Measurements from ENCODE around the gene CDKN2AIPNL. TPM values are rescaled to one million over a fixed set of nuclear protein-coding genes. Genes with fewer than 3 reads are reported as not detected.
"Not testable (repeated sequence)": the region's sequence is repeated elsewhere in the genome, so short reads cannot be mapped to it uniquely, and the experiment has no call there.

Gene CDKN2AIPNL
- total RNA-seq, 1 experiment from 2014 or later: 35.3 TPM

DNA sequence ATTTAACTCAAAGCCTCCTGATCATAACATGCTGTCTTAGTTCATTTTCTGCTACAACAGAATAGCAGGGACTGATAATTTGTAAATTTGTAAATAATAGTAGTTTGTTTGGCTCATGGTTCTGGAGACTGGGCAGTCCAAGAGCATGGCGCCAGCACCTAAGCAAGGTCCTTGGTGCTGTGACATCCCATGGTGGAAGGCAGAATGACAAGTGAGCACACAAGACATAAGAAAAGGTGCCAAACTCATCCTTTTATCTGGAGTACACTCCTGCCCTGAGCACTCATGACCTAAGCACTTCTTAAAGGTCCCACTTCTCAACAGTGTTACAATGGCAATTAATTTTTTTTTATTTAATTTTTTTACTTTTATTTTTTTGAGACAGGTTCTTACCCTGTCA lies 24.2 kb downstream of the CDKN2AIPNL start:
- no peaks in the 10 kb centered on the region for H3K27me3 ChIP-seq (ENCODE audit: insufficient read depth, low read depth)
- no peaks in the 10 kb centered on the region for H3K9me3 ChIP-seq (ENCODE audit: insufficient read depth, low read depth)
- no peak overlapping the region for H3K27ac ChIP-seq
- H4K20me1 ChIP-seq (ENCODE audit: insufficient read depth): peaks cover 21% of the 10 kb centered on the region
- POLR2A ChIA-PET (ENCODE audit: unreplicated experiment): no interaction called here
- H3K79me2 ChIP-seq (ENCODE audit: low read depth): no peaks in the 10 kb centered on the region
- H2AFZ ChIP-seq: no peak overlapping the region
- peaks cover 54% of the 10 kb centered on the region for H3K36me3 ChIP-seq (ENCODE audit: low read depth)
- H3F3A ChIP-seq (ENCODE audit: insufficient read depth, low read depth): peaks cover 13% of the 10 kb centered on the region
- TF ChIP-seq CTCF (conservative IDR thresholded peaks at IDR 0.05) (no peak), EZH2 (IDR thresholded peaks at IDR 0.05; ENCODE audit: low read depth) (no peak)
- H3K4me1 ChIP-seq (replicated peaks; ENCODE audit: insufficient read depth): no peaks in the 10 kb centered on the region
- intact Hi-C loops (cut with micrococcal nuclease; ENCODE audit: unreplicated experiment): no loop called here
- CTCF ChIA-PET: no interaction called here
- no peak overlapping the region for H3K4me3 ChIP-seq
- BruUV-seq (replicated peaks): no TSS peak
- H3K4me2 ChIP-seq: no peak overlapping the region
- no peak for DNase-seq
- no peaks in the 10 kb centered on the region for H3K9me2 ChIP-seq (ENCODE audit: insufficient read depth)

- no peak overlapping the region for H3K4me2 ChIP-seq
Observed at GRCh38 chr5:134383980-134384697, 27.5 kb downstream of the CDKN2AIPNL start.

DNA sequence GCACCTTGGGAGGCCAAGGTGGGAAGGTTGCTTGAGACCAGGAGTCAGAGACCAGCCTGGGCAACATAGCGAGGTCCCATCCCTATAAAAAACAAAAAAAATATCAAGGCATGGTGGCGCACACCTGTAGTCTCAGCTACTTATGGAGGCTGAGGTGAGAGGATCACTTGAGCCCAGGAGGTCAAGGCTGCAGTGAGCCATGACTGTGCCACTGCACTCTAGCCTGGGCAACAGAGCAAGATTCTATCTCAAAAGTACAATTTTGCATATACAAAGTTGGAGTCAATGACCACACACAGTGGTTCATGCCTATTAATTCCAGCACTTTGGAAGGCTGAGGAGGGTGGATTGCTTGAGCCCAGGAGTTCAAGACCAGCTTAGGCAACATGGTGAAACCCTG lies 29.5 kb downstream of the CDKN2AIPNL start:
- H3K9me3 ChIP-seq (ENCODE audit: insufficient read depth, low read depth); intact Hi-C loops (cut with micrococcal nuclease; ENCODE audit: unreplicated experiment); H2AFZ ChIP-seq; H3K4me3 ChIP-seq; CTCF ChIA-PET; H3K4me1 ChIP-seq (replicated peaks; ENCODE audit: insufficient read depth); BruUV-seq (replicated peaks); DNase-seq; H3K4me2 ChIP-seq; H3K9me2 ChIP-seq (ENCODE audit: insufficient read depth); H3F3A ChIP-seq (ENCODE audit: insufficient read depth, low read depth); H3K27ac ChIP-seq; H3K27me3 ChIP-seq (ENCODE audit: insufficient read depth, low read depth): not testable (repeated sequence)
- Histone ChIP-seq H3K36me3 (ENCODE audit: low read depth) (peaks cover 43% of the 10 kb centered on the region), H3K79me2 (ENCODE audit: low read depth) (peaks cover 10% of the 10 kb centered on the region), H4K20me1 (ENCODE audit: insufficient read depth) (peaks cover 23% of the 10 kb centered on the region; the same call in 1 of the 2 replicates)
- POLR2A ChIA-PET (ENCODE audit: unreplicated experiment): interaction anchor here (0.7 to 1.0 kb wide), 2 partner anchors 9 to 10 kb away, joined by 3 read pairs; no protein-coding TSS in a partner anchor

More at GRCh38 chr5:134383980-134384697, 27.5 kb downstream of the CDKN2AIPNL start:
- no TSS peak for BruUV-seq (replicated peaks)
- H3K27ac ChIP-seq: no peak overlapping the region
- H3K27me3 ChIP-seq (ENCODE audit: insufficient read depth, low read depth): no peaks in the 10 kb centered on the region
- ChIA-PET CTCF (no interaction called here), POLR2A (ENCODE audit: unreplicated experiment) (interaction anchor here (0.7 kb wide), 1 partner anchor 657 kb away, joined by 4 read pairs; no protein-coding TSS in a partner anchor)
- no peaks in the 10 kb centered on the region for H3K79me2 ChIP-seq (ENCODE audit: low read depth)
- no peaks in the 10 kb centered on the region for H3K9me2 ChIP-seq (ENCODE audit: insufficient read depth)
- peaks cover 16% of the 10 kb centered on the region; the same call in 1 of the 2 replicates for H4K20me1 ChIP-seq (ENCODE audit: insufficient read depth)
- intact Hi-C loops (cut with micrococcal nuclease; ENCODE audit: unreplicated experiment): no loop called here
- H3K9me3 ChIP-seq (ENCODE audit: insufficient read depth, low read depth): no peaks in the 10 kb centered on the region
- DNase-seq: no peak
- no peak overlapping the region for H2AFZ ChIP-seq
- H3K4me1 ChIP-seq (replicated peaks; ENCODE audit: insufficient read depth): no peaks in the 10 kb centered on the region
- TF ChIP-seq CTCF (conservative IDR thresholded peaks at IDR 0.05) (no peak), EZH2 (IDR thresholded peaks at IDR 0.05; ENCODE audit: low read depth) (no peak)
- no peak overlapping the region for H3K4me3 ChIP-seq
- H3K36me3 ChIP-seq (ENCODE audit: low read depth): peaks cover 45% of the 10 kb centered on the region
- peaks cover 4% of the 10 kb centered on the region; the same call in 1 of the 2 replicates for H3F3A ChIP-seq (ENCODE audit: insufficient read depth, low read depth)
